Endothelial cell (in vitro differentiated cells): ENCODE data around the gene ARHGEF4. TPM values are rescaled to one million over a fixed set of nuclear protein-coding genes. Genes with fewer than 3 reads are reported as not detected.

Source experiments
- DNase-seq: peaks from one replicate; pipeline ENCODE4 v3.0.0; 2021; ENCODE audit warnings: low spot score
- H3K27ac Mint-ChIP-seq: one replicate; pipeline ENCODE4 v1.8.0; 2021; ENCODE audit warnings: mixed read lengths, inconsistent platforms; ENCODE audit not compliant: unreplicated experiment
- H3K27me3 Mint-ChIP-seq: one replicate; pipeline ENCODE4 v1.8.0; 2021; ENCODE audit warnings: mild to moderate bottlenecking, moderate library complexity, mixed read lengths, inconsistent platforms; ENCODE audit not compliant: unreplicated experiment
- H3K36me3 Mint-ChIP-seq: one replicate; pipeline ENCODE4 v1.8.0; 2021; ENCODE audit warnings: mild to moderate bottlenecking, low read depth, mixed read lengths, inconsistent platforms; ENCODE audit not compliant: unreplicated experiment
- H3K4me1 Mint-ChIP-seq: one replicate; pipeline ENCODE4 v1.8.0; 2021; ENCODE audit warnings: mild to moderate bottlenecking, mixed read lengths, inconsistent platforms; ENCODE audit not compliant: unreplicated experiment
- H3K4me3 Mint-ChIP-seq: one replicate; pipeline ENCODE4 v1.8.0; 2021; ENCODE audit warnings: mild to moderate bottlenecking, mixed read lengths, inconsistent platforms; ENCODE audit not compliant: unreplicated experiment
- H3K9me3 Mint-ChIP-seq: one replicate; pipeline ENCODE4 v1.8.0; 2021; ENCODE audit warnings: mixed read lengths, inconsistent platforms; ENCODE audit not compliant: unreplicated experiment
- CTCF ChIP-seq: fragments of 200-600 bp; sonication (generic); IDR thresholded peaks from one replicate; pipeline ENCODE4 v1.5.0; 2021; ENCODE audit warnings: antibody characterized with exemption; ENCODE audit not compliant: unreplicated experiment
- total RNA-seq: library from RNA; stranded (reverse); fragmentation: NEBNext Ultra II Directional; extraction: Animal tissue kit (Norgen Biotek cat#: 25700); gene quantifications from one replicate; pipeline ENCODE4 v1.2.1, GENCODE V29; 2021; ENCODE audit not compliant: unreplicated experiment

Gene ARHGEF4
- total RNA-seq, 1 donor from 2014 or later, result 10.3 TPM

- H3K36me3 Mint-ChIP-seq, result no peaks in the 10 kb centered on the region
- no peak overlapping the region for H3K27ac Mint-ChIP-seq
- no peak for DNase-seq
- H3K9me3 Mint-ChIP-seq, result no peaks in the 10 kb centered on the region
- peaks cover 3% of the 10 kb centered on the region for H3K27me3 Mint-ChIP-seq
- H3K4me1 Mint-ChIP-seq, result no peaks in the 10 kb centered on the region
- no peak for TF ChIP-seq CTCF
- H3K4me3 Mint-ChIP-seq, result no peak overlapping the region
These were observed 39.2 kb downstream of the ARHGEF4 start for GRCh38 chr2:130875935-130876334.

GRCh38 chr2:130877258-130877657, 40.5 kb downstream of the ARHGEF4 start:
- H3K4me1 Mint-ChIP-seq, result peaks cover 9% of the 10 kb centered on the region
- H3K9me3 Mint-ChIP-seq, result no peaks in the 10 kb centered on the region
- peaks cover 3% of the 10 kb centered on the region for H3K27me3 Mint-ChIP-seq
- no peaks in the 10 kb centered on the region for H3K36me3 Mint-ChIP-seq
- no peak overlapping the region for H3K27ac Mint-ChIP-seq
- DNase-seq, result no peak
- H3K4me3 Mint-ChIP-seq, result no peak overlapping the region
- no peak for TF ChIP-seq CTCF

- peaks cover 3% of the 10 kb centered on the region for H3K27me3 Mint-ChIP-seq
- no peak for DNase-seq
These were observed 41.6 kb downstream of the ARHGEF4 start for GRCh38 chr2:130878316-130878715.

GRCh38 chr2:130878933-130879332, 42.2 kb downstream of the ARHGEF4 start:
- H3K9me3 Mint-ChIP-seq, result no peaks in the 10 kb centered on the region
- DNase-seq, result no peak
- H3K27me3 Mint-ChIP-seq, result peaks cover 3% of the 10 kb centered on the region
- no peak for TF ChIP-seq CTCF
- no peak overlapping the region for H3K27ac Mint-ChIP-seq
- no peak overlapping the region for H3K4me3 Mint-ChIP-seq
- H3K4me1 Mint-ChIP-seq, result peaks cover 11% of the 10 kb centered on the region
- H3K36me3 Mint-ChIP-seq, result no peaks in the 10 kb centered on the region

More at GRCh38 chr2:130878316-130878715, 41.6 kb downstream of the ARHGEF4 start:
- no peak overlapping the region for H3K4me3 Mint-ChIP-seq
- TF ChIP-seq CTCF, result no peak
- no peaks in the 10 kb centered on the region for H3K36me3 Mint-ChIP-seq
- peaks cover 9% of the 10 kb centered on the region for H3K4me1 Mint-ChIP-seq
- H3K9me3 Mint-ChIP-seq, result no peaks in the 10 kb centered on the region
- H3K27ac Mint-ChIP-seq, result no peak overlapping the region

- no peak for TF ChIP-seq CTCF
- peaks cover 16% of the 10 kb centered on the region for H3K4me1 Mint-ChIP-seq
- H3K27me3 Mint-ChIP-seq, result peaks cover 3% of the 10 kb centered on the region
- no peak for DNase-seq
- H3K4me3 Mint-ChIP-seq, result no peak overlapping the region
- H3K9me3 Mint-ChIP-seq, result no peaks in the 10 kb centered on the region
- no peaks in the 10 kb centered on the region for H3K36me3 Mint-ChIP-seq
- H3K27ac Mint-ChIP-seq, result no peak overlapping the region
These were observed 45.5 kb downstream of the ARHGEF4 start for GRCh38 chr2:130882111-130882690.
